PC-9 (cell line): Measurements from ENCODE around the gene SRSF3.

ENCODE experiments used
- EZH2 ChIP-seq: fragments of 200-600 bp; sonication (generic); IDR thresholded peaks from 2 replicates; pipeline ENCODE4 v1.8.0; 2017; ENCODE audit warnings: antibody characterized with exemption, low read depth
- TF ChIP-seq, protein P1 (sequence below): fragments of 200-600 bp; sonication (generic); conservative IDR thresholded peaks from 2 replicates; pipeline ENCODE4 v1.6.1; 2017; ENCODE audit warnings: mixed run types, antibody characterized with exemption, mild to moderate bottlenecking, moderate library complexity

DNA sequence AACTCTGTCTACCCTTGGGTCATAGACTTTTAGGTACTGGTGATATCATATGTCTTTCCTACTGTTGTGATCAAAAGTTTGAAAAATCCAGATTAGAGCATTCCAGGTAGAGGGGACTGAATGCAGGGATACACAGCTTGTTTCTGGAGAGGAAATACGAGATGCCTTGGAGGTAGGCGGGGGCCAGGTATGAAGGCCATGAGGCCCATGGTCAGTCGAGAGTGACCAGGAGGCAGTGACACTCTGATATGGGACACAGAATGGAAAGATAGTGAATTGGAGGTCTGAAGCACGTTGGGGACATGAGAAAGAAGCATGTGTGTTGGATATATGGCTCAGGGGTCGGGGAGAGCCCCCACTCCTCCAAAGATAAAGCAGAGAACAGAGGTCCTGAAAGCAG lies 16.1 kb upstream of the SRSF3 start:
- TF ChIP-seq, protein P1, sequence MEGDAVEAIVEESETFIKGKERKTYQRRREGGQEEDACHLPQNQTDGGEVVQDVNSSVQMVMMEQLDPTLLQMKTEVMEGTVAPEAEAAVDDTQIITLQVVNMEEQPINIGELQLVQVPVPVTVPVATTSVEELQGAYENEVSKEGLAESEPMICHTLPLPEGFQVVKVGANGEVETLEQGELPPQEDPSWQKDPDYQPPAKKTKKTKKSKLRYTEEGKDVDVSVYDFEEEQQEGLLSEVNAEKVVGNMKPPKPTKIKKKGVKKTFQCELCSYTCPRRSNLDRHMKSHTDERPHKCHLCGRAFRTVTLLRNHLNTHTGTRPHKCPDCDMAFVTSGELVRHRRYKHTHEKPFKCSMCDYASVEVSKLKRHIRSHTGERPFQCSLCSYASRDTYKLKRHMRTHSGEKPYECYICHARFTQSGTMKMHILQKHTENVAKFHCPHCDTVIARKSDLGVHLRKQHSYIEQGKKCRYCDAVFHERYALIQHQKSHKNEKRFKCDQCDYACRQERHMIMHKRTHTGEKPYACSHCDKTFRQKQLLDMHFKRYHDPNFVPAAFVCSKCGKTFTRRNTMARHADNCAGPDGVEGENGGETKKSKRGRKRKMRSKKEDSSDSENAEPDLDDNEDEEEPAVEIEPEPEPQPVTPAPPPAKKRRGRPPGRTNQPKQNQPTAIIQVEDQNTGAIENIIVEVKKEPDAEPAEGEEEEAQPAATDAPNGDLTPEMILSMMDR, result no peak
- TF ChIP-seq EZH2, result no peak
